ENCODE measurements around the gene TSPAN10. TPM values are rescaled to one million over a fixed set of nuclear protein-coding genes. Genes with fewer than 3 reads are reported as not detected.

TSPAN10 gene
- total and polyA plus RNA-seq, 2 experiments from 2014 or later, result 2.6 to 4.7 TPM

- H3K27ac ChIP-seq, result no peak overlapping the region
- in situ Hi-C loops (cut with MboI), result no loop called here
- H3K4me3 ChIP-seq, result no peak overlapping the region
- H3K9ac ChIP-seq, result no peak overlapping the region
- no peaks in the 10 kb centered on the region for H3K9me2 ChIP-seq (ENCODE audit: insufficient read depth)
- WGBS, 2 experiments (ENCODE audit: low coverage in 1 of 2, low lambda C conversion rate in 2 of 2, missing lambda C conversion rate in 2 of 2), result 91 to 92% methylated on average over 19 of the region's 19 CpGs
- no peak overlapping the region for H2AFZ ChIP-seq
- TF ChIP-seq EZH2phosphoT487 (IDR thresholded peaks at IDR 0.05; ENCODE audit: insufficient read depth, low read depth) (no peak), EZH2 (IDR thresholded peaks at IDR 0.05; ENCODE audit: insufficient read depth, poor library complexity, severe bottlenecking) (no peak)
- H3F3A ChIP-seq (ENCODE audit: insufficient read depth), result peaks cover 5% of the 10 kb centered on the region; the same call in 1 of the 2 replicates
- peaks cover 96% of the 10 kb centered on the region for H3K79me2 ChIP-seq (ENCODE audit: insufficient read depth)
- H3K9me3 ChIP-seq (ENCODE audit: low read depth), result no peaks in the 10 kb centered on the region
- H3K36me3 ChIP-seq (ENCODE audit: low read depth), result peaks cover 18% of the 10 kb centered on the region; the same call in 1 of the 2 replicates
- H3K27me3 ChIP-seq (replicated peaks; ENCODE audit: insufficient read depth), result no peaks in the 10 kb centered on the region
- H3K4me1 ChIP-seq (ENCODE audit: insufficient read depth), result no peaks in the 10 kb centered on the region
- H4K20me1 ChIP-seq (ENCODE audit: insufficient read depth), result no peaks in the 10 kb centered on the region
- no peak for DNase-seq
- no peak overlapping the region for H3K4me2 ChIP-seq (ENCODE audit: unreplicated experiment)
These were observed 57.8 kb downstream of the TSPAN10 start for GRCh38 chr17:81694810-81695209.

- Histone ChIP-seq H2AFZ (no peak overlapping the region), H3K27ac (no peak overlapping the region), H3K9me3 (ENCODE audit: low read depth) (no peaks in the 10 kb centered on the region), H3K4me1 (ENCODE audit: insufficient read depth) (no peaks in the 10 kb centered on the region), H3K27me3 (replicated peaks; ENCODE audit: insufficient read depth) (no peaks in the 10 kb centered on the region), H3K9ac (no peak overlapping the region), H3F3A (ENCODE audit: insufficient read depth) (peaks cover 5% of the 10 kb centered on the region; the same call in 1 of the 2 replicates), H3K9me2 (ENCODE audit: insufficient read depth) (no peaks in the 10 kb centered on the region), H3K4me2 (ENCODE audit: unreplicated experiment) (no peak overlapping the region), H3K36me3 (ENCODE audit: low read depth) (peaks cover 18% of the 10 kb centered on the region; the same call in 1 of the 2 replicates), H3K4me3 (no peak overlapping the region), H4K20me1 (ENCODE audit: insufficient read depth) (no peaks in the 10 kb centered on the region), H3K79me2 (ENCODE audit: insufficient read depth) (peaks cover 96% of the 10 kb centered on the region)
- no peak for TF ChIP-seq EZH2 (IDR thresholded peaks at IDR 0.05; ENCODE audit: insufficient read depth, poor library complexity, severe bottlenecking)
- no peak for TF ChIP-seq EZH2phosphoT487 (IDR thresholded peaks at IDR 0.05; ENCODE audit: insufficient read depth, low read depth)
- in situ Hi-C loops (cut with MboI), result no loop called here
- 87% methylated on average over 6 of the region's 6 CpGs for WGBS, 2 experiments (ENCODE audit: low coverage in 1 of 2, low lambda C conversion rate in 2 of 2, missing lambda C conversion rate in 2 of 2)
- DNase-seq, result no peak
These were observed 58.2 kb downstream of the TSPAN10 start for GRCh38 chr17:81695211-81695610.

- Histone ChIP-seq H3K27ac (no peak overlapping the region), H3K9ac (no peak overlapping the region), H2AFZ (no peak overlapping the region), H4K20me1 (ENCODE audit: insufficient read depth) (no peaks in the 10 kb centered on the region), H3K4me1 (ENCODE audit: insufficient read depth) (no peaks in the 10 kb centered on the region), H3F3A (ENCODE audit: insufficient read depth) (peaks cover 5% of the 10 kb centered on the region; the same call in 1 of the 2 replicates), H3K79me2 (ENCODE audit: insufficient read depth) (peaks cover 95% of the 10 kb centered on the region), H3K4me3 (no peak overlapping the region), H3K4me2 (ENCODE audit: unreplicated experiment) (no peak overlapping the region), H3K9me2 (ENCODE audit: insufficient read depth) (no peaks in the 10 kb centered on the region), H3K36me3 (ENCODE audit: low read depth) (peaks cover 18% of the 10 kb centered on the region; the same call in 1 of the 2 replicates), H3K27me3 (replicated peaks; ENCODE audit: insufficient read depth) (no peaks in the 10 kb centered on the region), H3K9me3 (ENCODE audit: low read depth) (no peaks in the 10 kb centered on the region)
- in situ Hi-C loops (cut with MboI), result no loop called here
- DNase-seq, result no peak
- WGBS, 2 experiments (ENCODE audit: low coverage in 1 of 2, low lambda C conversion rate in 2 of 2, missing lambda C conversion rate in 2 of 2), result 95% methylated on average over 17 to 22 of the region's 22 CpGs
- TF ChIP-seq EZH2phosphoT487 (IDR thresholded peaks at IDR 0.05; ENCODE audit: insufficient read depth, low read depth), result no peak
These were observed 58.8 kb downstream of the TSPAN10 start for GRCh38 chr17:81695801-81696200.

GRCh38 chr17:81696218-81696941 is 59.4 kb downstream of the TSPAN10 start:
- WGBS, 2 experiments (ENCODE audit: low coverage in 1 of 2, low lambda C conversion rate in 2 of 2, missing lambda C conversion rate in 2 of 2), result 93 to 95% methylated on average over 39 to 40 of the region's 40 CpGs
- H3K36me3 ChIP-seq (ENCODE audit: low read depth), result peaks cover 17% of the 10 kb centered on the region; the same call in 1 of the 2 replicates

More at GRCh38 chr17:81696218-81696941, 59.4 kb downstream of the TSPAN10 start:
- Histone ChIP-seq H3K9ac (no peak overlapping the region), H3K27me3 (replicated peaks; ENCODE audit: insufficient read depth) (no peaks in the 10 kb centered on the region), H3K9me3 (ENCODE audit: low read depth) (no peaks in the 10 kb centered on the region), H3K4me3 (no peak overlapping the region), H3K27ac (no peak overlapping the region), H3K4me1 (ENCODE audit: insufficient read depth) (no peaks in the 10 kb centered on the region), H3K9me2 (ENCODE audit: insufficient read depth) (no peaks in the 10 kb centered on the region), H2AFZ (no peak overlapping the region), H3K79me2 (ENCODE audit: insufficient read depth) (peaks cover 95% of the 10 kb centered on the region), H3F3A (ENCODE audit: insufficient read depth) (peaks cover 5% of the 10 kb centered on the region; the same call in 1 of the 2 replicates), H3K4me2 (ENCODE audit: unreplicated experiment) (no peak overlapping the region), H4K20me1 (ENCODE audit: insufficient read depth) (no peaks in the 10 kb centered on the region)
- no peak for TF ChIP-seq EZH2phosphoT487 (IDR thresholded peaks at IDR 0.05; ENCODE audit: insufficient read depth, low read depth)
- TF ChIP-seq EZH2 (IDR thresholded peaks at IDR 0.05; ENCODE audit: insufficient read depth, poor library complexity, severe bottlenecking), result no peak
- DNase-seq, result no peak
- in situ Hi-C loops (cut with MboI), result no loop called here

Data from GM23248 (cell line).